Limb (tissue), 2 donors: ENCODE data around the gene TTC23.

Experiments used
- DNase-seq, 2 donors: peaks; one replicate each; pipeline ENCODE4 v3.0.0-alpha.2; 2016; ENCODE audit errors: extremely low spot score in 2 of 2

Gene TTC23, protein sequence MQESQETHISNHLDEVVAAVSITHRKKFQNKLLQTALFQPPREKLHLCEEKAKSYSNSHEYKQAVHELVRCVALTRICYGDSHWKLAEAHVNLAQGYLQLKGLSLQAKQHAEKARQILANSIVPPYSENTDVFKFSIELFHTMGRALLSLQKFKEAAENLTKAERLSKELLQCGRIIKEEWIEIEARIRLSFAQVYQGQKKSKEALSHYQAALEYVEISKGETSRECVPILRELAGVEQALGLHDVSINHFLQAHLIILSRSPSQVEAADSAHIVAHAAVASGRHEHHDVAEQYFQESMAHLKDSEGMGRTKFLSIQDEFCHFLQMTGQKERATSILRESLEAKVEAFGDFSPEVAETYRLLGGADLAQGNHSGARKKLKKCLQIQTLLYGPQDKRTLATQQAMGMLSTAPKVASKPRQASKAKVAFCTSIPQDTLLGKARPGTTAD

GRCh38 chr15:99249270-99249841 is at the start of gene TTC23:
TSS of gene TTC23 (minus strand) at chr15:99249581. CDS start at chr15:99228712, 20,869 bp downstream.
- DNase-seq, result peak; percentile 58 to 89

- no peak for DNase-seq
Measured at GRCh38 chr15:99296386-99296785, 47.0 kb upstream of the TTC23 start.

GRCh38 chr15:99295840-99296239 is 46.5 kb upstream of the TTC23 start:
- no peak for DNase-seq

GRCh38 chr15:99291643-99292042 is 42.3 kb upstream of the TTC23 start:
- DNase-seq, result no peak

DNA sequence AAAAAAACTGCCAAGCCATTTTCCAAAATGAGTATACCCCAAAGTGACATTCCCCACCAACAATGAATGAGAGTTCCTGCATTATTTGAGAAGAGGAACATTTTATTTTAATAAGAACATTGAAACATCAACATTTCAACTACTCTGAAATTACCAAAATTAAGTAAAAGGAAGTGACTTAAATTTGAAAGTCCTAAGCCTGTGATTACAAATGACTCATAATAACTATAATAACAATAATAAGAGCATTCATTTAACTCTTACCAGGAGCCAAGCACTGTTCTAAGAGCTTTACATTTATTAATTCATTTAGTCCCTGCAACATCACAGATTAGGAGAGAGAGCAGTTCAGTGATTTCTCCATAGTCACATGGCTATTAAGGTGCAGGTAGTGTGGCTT is 34.3 kb upstream of the TTC23 start:
- no peak for DNase-seq

DNA sequence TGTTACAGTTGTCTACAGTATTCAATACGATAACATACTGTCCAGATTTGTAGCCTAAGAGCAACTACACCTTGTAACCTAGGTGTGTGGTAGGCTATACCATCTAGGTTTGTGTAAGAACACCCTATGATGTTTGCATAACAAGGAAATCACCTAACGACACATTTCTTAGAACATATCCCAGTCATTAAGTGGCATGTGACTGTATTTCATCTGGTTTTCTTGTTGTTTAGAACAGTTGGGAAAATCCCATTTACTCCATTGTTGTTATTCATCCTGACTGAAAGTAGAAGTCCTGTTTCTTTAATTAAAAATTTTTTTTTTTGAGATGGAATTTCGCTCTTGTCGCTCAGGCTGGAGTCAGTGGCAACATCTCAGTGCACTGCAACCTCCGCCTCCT is 33.2 kb upstream of the TTC23 start:
- no peak for DNase-seq

- no peak for DNase-seq
Measured at GRCh38 chr15:99282121-99282520, 32.7 kb upstream of the TTC23 start.

DNA sequence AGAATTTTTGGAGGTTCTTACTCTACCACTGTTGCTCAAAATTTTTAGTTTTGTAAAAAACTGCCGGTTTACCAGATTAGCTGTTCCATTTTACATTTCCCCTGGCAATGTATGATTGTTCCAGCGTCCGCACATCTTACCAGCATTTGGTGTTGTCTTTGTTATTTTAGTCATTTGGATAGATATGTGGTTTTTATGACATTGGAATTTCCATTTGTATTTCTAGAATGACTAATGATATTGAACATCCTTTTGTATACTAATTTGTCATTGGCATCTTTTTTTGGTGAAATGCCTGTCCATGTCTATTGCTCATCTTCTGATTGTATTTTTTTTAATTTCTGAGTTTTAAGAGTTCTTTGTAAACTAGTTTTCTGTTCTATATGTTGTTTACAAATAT is 30.4 kb upstream of the TTC23 start:
- no peak for DNase-seq

DNA sequence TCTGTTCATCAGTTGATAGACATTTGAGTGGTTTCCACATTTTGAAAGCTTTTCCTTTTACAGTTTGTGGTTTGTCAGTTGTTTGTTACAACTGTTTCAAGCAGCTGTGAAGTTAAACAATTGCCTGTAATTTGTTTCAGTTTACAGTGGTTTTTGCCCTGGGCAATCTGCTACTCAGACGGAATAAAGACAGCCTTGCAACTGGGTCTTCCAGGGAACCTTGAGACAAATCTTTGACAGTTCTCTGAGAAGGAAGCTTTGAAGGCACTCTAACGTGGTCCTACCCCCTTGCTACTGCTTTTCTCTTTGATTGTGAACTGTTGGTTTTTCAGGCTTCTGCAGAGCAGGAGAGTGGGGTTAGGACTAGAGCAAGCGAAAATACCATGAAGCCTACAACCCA is 29.9 kb upstream of the TTC23 start:
- no peak for DNase-seq

- no peak for DNase-seq
Measured at GRCh38 chr15:99275525-99276128, 26.2 kb upstream of the TTC23 start.

- DNase-seq, result no peak
Measured at GRCh38 chr15:99275061-99275460, 25.7 kb upstream of the TTC23 start.

DNA sequence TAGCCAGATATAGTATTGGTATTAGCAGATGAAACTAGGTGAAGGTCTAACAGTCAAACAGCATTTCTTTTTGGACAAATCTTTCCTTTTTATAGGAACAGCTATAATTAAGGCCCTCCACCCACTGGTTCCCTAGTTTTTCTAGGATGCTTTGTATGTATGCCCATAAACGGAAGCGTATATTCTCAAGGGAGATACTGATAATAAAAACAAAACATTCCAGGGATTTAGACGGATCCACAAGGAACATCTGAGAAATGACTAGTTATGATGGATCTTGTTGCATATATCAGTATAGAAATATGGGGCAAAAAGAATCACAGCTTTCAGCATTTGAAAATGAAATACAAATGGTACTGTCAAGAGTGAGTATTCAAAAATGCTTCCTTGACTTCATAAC is 24.4 kb upstream of the TTC23 start:
- DNase-seq, result no peak

GRCh38 chr15:99268431-99268830 is 19.1 kb upstream of the TTC23 start:
- DNase-seq, result no peak

DNA sequence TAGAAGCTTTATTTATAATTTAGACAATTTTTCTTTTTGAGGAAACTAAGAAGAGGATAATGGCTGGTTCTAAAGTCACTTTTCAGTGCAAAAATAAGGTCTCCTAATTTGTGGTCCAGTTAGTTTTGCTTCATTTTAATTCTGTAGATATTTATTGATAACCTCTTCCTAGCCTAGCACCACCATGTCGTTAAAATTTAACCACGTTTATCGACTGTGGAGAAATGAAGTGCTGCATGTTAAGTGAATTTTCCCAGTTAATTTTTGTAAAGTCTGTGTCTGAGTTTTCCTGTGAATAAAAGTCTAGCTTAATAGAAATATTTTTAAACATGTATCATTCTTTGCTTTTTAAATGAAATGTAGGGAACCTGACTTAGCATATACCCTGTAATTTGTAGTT is 18.6 kb upstream of the TTC23 start:
- DNase-seq, result no peak

- DNase-seq, result no peak
Measured at GRCh38 chr15:99265541-99266070, 16.2 kb upstream of the TTC23 start.

GRCh38 chr15:99264125-99264524 is 14.7 kb upstream of the TTC23 start:
- no peak for DNase-seq

GRCh38 chr15:99257107-99257750 is 7.8 kb upstream of the TTC23 start:
- DNase-seq, result no peak

DNA sequence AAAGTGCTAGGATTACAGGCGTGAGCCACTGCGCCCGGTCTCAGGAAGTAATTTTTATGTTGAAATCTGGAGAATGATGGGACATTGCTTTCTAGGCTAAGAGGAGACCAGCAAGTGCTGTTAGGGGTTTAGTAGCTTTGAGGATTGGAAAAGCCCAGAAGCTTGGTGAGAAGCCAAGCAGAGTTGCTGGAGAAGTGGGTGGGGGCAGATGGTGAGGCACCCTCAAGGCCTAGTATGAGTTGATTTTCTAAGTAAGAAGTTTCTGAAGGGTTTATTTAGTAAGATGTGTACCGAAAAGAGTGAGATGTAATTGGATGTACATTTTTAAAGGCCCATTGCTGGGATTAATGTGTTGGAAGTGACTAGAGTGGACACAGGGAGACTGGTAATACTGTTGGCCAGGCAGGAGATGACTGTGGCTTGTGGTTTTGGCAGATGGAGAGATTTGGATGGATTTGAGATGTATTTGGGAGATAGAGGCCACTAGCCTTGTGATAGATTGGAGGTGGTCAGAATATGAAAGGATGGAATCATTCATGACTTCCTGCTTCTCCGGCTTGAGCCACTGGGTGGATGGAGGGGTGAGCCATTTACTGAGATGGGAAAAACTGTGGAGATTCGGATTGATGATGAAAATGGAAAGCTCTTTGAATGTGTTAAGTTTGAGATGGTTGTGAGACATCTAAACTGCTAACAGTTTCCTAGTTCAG is 4.2 kb upstream of the TTC23 start:
- no peak for DNase-seq

GRCh38 chr15:99252326-99252725 is 2.9 kb upstream of the TTC23 start:
- DNase-seq, result no peak

DNA sequence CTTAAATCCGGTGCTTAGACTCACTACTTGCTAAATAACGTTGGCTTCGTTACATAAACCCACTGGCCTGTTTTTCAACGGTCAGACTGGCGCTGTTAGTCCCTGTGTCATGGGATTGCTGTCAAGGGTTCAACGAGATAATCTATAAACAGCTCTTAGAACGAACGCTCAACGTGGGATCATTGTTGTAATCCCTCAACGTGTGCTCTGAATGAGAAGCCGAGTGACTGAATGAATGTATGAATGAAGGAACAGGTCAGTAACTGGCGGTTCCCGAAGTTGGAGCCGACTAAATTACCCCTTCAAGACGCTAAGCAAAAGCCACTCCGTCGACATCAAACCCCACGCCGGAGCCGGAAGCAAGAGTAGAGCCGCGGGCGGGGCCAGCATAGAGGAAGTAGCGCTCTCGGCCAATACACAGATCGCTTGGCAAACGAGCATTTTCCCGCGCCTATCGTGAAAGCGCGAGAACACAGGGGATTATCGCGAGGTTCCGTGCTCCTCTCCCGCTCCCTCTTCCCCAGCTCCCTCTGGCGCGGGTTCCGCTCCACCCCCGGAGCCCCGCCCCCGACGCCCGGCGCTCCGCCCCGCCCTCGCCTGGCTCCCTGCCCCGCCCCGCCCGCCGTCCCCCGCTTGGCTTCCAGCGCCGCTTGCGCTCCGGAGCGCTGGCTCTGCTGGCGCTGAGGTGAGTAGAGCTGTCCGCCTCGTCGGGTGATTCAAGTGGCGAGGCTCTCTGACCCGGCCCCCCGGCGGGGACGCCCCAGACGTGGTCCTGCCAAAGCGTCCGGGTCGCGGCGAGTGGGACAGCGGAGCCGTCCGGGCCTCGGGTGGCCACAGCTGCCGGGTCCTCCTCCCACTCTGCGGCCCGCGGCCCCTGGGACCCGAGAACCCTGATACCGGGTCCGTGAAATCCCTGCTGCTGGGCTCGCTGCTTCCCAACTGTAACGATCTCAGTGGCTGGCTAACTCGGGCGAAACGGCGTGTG is 1.8 kb upstream of the TTC23 start, which contains the start of gene LRRC28:
Gene LRRC28, plus strand, starts transcription at position 625 of the 985 bp plus-strand sequence. CDS start 4,477 bp downstream, outside the sequence.
- peak; percentile 99 for DNase-seq
